GM21360 (cell line): Measurements from ENCODE around the gene POLR1G.

Source experiments
- ATAC-seq: cut with Tn5 transposase; IDR thresholded peaks from one replicate; pipeline ENCODE4 v1.9.1; 2021; ENCODE audit warnings: mild to moderate bottlenecking, moderate library complexity; ENCODE audit not compliant: unreplicated experiment

POLR1G gene, protein sequence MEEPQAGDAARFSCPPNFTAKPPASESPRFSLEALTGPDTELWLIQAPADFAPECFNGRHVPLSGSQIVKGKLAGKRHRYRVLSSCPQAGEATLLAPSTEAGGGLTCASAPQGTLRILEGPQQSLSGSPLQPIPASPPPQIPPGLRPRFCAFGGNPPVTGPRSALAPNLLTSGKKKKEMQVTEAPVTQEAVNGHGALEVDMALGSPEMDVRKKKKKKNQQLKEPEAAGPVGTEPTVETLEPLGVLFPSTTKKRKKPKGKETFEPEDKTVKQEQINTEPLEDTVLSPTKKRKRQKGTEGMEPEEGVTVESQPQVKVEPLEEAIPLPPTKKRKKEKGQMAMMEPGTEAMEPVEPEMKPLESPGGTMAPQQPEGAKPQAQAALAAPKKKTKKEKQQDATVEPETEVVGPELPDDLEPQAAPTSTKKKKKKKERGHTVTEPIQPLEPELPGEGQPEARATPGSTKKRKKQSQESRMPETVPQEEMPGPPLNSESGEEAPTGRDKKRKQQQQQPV

DNA sequence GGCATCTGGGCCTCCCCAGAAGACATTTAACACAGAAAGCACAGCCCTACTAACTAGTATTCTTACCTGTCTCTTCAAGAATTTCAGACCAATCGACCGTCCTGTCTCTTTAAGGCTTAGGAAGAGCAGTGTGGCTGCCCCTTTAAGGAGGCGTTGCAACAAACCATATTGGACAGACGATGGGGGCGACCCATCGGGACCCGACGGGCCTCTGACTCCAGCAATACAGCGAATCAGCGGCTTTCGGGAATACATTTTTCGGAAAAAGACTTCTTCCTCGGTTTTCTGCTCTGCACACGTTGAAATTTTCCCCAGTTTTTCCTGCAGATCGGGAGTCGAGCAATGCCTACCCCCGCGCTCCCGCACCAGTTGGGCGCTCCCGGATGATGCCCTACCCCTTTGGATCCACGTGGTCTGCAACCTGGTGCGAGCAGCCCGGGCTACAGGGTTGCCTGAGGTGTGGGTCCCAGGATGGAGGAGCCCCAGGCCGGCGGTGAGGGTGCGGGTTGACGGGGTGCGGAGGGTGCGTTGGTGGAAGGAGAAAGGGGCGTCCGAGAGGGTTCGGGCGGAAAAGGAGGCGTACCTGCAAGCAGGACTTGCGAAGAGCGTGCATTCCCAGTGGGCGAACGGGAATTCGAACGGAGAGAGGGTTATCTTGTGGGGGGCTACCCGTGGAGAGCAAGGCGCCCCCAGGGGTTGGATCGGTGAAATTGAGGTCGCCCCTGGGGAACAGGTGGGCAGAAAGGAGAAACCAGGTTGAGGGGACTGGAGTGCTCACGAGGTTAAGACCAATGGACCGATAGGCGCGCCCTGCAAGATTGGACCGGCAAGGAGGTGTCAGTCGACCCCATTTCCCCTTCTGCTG lies at the start of gene POLR1G:
Gene POLR1G, plus strand, starts transcription at position 419 of the 865 bp plus-strand sequence. Its CDS starts 53 bp downstream, at position 472.
- peak; percentile 57 for ATAC-seq

DNA sequence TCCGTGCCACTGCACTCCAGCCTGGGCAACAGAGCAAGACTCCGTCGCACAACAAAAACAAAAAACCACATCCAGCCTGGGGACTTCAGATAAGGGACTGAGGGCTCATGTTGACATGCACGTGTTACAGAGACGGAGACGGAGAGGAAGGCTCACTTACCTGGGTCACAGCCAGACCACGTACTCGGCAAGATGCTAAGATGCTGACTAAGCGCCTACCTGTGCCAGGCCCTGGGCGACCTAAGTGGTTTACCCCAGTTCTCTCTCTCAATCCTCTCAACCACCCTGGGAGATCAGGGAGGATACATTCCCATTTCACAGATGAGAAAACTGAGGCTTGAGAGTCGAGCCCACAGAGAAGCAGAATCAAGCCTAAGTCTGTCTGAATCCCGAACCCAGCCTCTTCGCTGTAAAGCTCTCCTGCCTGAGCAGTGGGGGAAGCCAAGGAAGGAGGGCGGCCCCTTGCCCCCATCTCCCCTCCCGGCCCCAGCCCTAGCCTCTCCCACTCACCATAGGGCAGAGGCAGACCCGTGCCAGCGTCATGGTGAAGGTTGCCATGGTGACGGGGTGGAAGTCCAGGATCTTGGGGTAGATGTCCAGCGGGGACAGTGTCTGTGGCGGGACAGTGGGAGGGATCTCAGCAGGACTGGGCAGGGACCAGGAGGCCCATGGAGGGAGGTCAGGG lies 49.5 kb upstream of the POLR1G start:
- ATAC-seq = no peak

DNA sequence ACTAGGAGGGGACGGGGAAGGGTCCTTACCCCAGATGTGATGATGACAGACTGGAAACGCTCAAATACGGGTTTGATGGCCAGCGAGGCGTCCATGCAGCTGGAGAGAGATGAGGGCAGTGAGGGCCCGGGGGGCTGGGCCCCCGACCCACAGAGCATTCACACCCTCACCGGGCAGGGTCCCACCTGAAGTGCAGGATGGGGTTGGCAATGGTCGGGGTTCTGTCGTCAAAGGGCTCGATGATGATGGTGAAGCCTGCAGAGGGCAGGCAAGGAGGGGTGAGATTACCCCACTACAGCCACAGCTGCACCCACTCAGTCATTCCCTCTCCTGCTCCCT lies 49.0 kb upstream of the POLR1G start:
- ATAC-seq = no peak

DNA sequence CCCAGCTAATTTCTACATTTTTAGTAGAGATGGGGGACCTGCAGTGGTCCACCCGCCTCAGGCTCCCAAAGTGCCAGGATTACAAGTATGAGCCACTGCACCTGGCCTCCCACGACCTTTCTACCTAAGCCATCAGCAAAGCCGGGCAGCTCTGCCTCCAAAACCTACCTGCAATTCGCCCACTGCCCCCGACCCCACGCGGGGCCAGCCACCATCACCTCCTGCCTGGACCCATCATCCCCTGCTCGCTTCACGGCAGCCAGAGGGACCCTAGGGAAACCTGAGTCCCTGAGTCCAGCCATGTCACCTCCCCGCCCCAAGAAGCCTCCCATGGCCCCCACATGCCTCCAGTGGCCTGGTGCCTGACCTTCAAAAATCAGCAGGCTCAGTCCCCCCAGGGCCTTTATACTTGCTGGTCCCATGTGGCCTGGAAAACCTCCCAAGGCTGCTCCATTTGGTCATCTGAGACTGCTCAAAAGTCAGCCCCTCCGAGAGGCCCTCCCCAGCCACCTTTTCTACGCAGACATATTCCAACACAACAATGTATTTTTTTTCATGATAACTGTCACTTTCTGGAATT lies 48.1 kb upstream of the POLR1G start:
- ATAC-seq = no peak

DNA sequence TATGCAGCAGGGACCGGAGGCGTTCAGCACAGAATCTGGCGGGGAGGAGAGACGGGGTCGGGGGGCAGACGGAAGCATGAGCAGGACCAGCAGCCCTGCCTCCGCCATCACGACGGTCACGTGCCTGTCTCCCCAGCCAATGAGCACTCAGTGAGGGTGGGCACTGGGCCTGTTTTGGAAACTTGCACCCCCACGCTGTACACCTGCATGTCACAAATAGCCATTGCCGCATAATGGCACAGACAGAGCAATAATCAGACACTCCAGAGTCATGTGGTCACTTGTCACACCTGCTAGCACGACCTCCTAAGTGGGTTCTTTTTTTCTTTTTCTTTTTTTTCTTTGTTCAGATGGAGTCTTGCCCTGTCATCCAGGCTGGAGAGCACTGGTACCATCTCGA lies 44.8 kb upstream of the POLR1G start:
- no peak for ATAC-seq

DNA sequence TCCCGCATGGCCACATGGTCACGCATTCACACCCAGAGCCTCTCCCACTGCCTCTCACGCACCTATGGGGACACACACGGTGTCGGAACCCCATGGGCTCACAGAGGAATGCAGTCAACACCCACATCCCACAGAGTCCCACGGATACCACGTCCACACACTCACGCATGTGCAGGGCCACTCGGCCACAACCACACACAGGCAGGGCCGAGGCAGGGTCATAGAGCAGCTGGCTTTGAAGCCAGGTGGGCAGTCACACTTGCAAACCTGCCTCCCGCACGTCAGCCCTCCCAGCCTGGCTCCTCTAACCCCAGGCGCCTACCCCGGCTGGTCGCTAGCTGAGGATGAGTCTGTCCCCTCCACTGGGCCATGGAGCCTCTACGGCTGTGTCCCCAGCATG lies 44.2 kb upstream of the POLR1G start:
- ATAC-seq = no peak

DNA sequence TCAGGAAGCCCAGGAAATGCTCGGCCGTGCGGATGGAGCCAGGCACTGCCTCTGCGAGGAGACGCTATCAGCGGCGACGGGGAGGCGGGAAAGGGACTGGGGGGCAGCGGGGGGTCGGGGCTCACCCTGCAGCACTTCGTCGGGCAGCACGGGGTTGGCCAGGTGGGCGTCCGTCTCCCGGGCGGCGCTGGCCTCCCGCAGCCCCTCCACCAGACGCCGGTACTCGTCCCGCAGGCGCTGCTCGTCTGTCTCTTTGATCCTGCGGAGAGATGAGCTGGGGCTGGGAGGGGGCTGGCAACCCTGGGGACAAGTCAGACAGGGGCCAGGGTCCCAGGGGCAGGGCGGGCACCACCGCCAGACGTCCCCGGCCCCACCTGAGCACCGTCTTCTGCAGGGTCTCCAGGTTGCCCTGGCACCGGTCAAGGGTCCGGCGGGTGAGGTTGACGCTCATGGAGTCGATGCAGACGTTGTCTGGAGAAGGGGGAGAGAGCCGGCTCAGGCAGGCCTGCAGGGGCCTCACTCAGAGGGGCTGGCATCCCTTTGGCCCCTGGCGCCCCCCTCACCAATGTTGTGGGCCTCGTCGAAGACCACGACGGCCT lies 42.5 kb upstream of the POLR1G start:
- no peak for ATAC-seq

DNA sequence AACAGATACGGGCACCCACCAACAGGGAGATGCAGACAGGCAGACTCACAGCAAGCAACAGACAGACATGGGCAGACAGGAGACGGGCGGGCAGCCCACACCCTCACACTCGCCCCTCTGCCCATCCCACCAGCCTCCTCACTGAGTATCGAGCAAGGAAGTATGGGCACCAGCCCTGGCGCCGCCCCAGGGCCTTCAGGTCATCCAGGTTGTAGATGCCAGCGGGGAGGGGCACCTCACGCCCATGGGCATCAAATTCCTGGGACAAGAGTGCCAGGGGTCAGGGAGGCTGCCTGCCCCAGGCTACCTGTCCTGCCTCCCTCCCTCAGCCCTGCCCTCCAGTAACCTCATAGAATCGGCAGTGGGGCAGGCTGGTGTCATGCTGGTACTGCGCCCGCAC lies 41.7 kb upstream of the POLR1G start:
- ATAC-seq = no peak

DNA sequence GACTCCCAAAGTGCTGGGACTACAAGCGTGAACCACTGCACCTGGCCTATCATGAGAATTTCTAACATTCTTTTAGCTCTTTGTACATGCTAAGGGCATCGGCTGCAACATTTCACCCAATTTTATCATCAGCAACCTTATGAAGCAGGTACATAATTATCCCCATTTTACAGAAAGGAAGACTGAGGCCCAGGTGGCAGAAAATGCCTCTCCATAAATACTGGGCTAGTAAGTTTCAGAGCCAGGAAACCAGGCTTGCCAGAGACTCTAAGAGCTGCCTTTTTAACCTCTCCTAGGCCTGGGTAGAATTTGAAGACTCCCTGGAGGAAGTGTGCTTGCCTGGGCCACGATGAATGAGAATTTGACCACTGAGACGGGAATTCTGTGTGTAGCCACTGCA lies 38.3 kb upstream of the POLR1G start:
- ATAC-seq = no peak

DNA sequence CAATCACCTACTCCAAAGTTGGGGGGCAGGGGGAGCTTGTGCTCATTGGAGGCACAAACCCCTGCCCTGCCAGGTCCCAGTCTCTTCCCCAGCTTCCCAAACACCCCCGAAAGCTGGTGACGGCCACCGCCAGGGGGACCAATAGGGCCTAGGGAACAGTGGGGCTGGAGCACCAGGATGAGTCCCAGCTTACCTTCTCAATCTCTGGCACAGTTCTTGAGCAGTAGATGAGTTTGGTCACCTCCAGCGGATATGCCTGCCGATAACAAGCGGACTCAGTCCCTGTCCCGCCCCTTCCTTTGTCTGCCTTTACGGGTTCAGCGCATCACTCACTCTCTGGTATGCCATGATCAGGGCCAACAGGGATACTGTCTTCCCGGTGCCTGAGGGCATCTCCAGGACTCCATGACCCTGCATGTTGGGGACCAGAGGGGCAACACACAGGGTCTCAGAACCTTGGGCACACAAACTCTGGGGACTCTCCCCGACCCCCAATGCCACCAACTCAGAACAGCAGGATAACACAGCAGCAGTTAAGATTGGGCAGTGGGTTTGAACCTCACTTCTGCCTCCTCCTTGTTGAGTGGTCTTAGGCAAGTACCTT lies 37.6 kb upstream of the POLR1G start:
- no peak for ATAC-seq

DNA sequence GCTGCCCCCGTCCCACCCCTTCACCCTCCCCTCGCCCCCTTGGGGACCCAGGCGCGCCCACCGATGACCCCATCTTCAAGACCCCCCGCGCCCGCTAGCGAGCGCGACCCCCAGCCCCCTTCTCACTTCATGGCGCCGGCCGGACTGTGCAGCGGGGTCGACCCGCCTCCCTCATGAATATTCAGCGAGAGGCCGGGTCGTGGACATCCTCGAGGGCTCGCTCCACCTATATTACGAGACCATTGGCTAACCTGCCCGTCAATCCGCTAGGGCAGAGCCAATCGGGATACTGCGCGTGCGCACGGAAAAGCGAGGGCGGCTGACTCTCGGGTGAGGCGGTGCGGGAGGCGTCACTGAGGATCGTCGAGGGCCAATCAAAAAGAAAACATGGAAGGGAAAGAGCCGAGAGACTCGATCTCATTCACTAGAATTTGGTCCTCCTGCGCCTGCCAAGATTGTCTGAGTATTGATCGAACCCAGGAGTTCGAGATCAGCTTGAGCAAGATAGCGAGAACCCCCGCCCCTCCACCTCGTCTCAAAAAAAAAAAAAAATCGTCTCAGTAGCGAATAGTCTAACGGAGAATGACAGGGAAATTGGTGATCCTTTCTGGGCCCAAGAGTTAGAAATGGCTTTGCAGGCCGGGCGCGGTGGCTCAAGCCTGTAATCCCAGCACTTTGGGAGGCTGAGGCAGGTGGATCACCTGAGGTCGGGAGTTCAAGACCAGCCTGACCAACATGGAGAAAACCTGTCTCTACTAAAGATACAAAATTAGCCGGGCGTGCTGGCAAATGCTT lies 35.8 kb upstream of the POLR1G start, which contains the start of gene ERCC2:
Gene ERCC2, minus strand, starts transcription at position 164 of the 795 bp plus-strand sequence. Its CDS starts 33 bp downstream, at position 131.
- ATAC-seq = peak; percentile 88

DNA sequence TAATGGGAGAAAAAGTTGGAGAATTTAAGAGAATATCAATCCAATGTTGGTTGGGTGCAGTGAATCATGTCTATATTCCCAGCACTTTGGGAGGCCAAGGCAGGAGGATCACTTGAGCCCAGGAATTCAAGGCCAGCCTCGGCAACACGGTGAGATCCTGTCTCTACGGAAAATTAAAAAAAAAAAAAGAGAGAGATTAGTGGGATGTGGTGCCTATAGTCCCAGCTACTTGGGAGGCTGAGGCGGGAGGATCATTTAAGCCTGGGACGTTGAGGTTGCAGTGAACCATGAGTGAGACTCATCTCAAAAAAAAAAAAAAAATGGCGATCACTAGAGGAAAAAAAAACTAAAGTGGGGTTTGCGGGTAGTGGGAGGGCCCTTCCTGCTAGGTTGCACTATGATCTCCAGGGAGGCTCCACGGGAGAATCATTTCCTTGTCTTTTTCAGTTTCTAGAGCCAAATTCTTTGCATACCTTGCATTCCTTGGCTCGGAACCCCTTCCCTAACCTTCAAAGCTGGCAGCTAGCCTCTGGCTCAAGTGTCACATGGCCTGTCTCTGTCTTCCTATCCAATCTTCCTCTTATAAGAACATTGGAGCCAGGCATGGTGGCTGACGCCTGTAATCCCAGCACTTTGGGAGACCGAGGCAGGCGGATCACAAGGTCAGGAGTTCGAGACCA lies 30.3 kb upstream of the POLR1G start:
- ATAC-seq = no peak

DNA sequence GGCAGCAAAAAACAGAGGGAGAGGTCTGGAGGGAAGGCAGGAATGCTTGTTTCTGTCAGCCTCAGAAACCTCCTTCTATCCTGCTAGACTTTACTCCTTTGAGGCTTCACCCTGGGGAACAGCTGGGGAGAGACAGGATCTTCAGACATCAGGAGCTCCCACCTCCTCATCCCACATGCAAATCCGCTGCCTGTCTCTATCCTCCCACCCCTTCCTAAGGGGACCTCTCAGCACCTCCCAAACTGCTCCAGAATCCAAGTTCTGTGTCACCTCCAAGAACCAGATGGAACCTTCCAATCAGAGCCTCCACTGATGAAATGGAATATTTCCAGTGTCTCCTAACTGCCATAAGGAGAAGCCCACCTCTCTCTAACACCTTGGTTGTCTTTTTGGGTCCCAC lies 26.3 kb upstream of the POLR1G start:
- no peak for ATAC-seq

DNA sequence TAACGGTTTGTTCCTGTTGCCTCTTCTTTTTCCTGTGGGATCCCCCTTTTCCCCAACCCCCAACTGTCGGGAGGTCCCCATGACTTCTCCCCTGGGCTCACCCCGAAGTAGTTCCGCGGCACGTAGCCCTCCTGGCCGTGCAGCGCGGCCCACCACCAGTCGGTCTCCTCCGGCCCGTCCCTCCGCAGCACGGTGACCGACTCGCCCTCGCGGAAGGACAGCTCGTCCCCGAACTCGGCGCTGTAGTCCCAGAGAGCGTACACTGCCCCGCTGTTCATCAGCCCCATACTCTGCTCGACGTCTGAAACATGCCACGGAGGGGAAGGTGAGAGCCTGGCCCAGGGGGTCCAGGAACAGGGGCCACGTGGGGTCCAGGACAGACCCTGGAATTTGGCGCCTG lies 24.0 kb upstream of the POLR1G start:
- ATAC-seq = no peak

DNA sequence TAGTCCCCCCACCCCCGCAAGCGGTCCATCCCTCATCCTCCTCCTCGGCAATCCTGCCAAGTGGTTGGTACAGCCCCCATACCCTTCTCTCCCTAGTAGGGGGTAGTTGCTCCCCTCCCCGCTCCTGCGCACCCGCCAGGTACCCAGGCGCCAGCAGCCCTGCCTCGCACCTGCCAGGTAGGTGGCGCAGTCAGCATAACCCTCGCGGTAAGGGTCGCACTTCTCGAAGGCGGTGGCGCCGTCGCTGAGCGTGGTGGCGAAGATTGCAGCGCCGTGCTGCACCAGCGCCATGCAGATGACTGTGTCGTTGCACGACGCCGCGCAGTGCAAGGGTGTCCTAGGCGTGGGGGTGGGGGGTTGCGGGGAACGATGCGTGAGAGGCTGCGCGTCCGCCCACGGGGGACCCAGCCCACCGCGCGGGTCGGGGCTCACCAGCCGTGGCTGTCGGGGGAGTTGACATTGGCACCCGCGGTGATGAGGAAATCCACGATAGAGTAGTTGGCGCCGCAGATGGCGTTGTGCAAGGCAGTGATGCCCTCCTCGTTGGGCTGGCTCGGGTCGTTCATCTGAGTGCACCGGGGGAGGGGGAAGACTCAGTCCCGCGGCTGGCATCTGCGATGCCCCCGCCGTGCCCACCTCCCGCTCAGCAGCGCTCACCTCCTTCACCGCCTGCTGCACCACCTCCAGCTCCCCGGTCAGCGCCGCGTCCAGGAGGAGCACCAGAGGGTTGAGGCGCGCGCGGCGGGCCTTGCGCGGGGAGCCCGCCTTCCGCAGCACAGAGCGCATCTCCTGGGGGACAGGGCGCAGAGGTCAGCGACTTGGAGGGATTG lies 20.8 kb upstream of the POLR1G start:
- ATAC-seq = no peak

DNA sequence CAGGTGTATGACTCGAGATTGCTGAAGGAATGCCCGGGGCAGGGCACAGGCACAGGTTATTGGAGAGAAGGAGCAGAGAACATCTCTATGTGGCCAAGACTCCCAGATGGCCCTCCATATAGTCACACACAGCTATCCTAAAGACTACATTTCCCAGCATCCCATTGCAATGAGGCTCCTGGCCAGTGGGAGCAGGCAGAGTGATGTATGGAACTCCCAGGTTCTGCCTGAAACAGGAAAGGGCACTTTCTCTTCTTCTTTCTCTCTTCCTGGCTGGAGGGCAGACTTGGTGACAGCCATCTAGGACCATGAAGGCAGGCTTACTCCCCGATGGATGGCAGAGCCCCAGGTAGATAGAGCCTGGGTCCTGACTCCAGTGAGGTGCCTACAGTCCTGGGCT lies 15.1 kb upstream of the POLR1G start:
- ATAC-seq = no peak

DNA sequence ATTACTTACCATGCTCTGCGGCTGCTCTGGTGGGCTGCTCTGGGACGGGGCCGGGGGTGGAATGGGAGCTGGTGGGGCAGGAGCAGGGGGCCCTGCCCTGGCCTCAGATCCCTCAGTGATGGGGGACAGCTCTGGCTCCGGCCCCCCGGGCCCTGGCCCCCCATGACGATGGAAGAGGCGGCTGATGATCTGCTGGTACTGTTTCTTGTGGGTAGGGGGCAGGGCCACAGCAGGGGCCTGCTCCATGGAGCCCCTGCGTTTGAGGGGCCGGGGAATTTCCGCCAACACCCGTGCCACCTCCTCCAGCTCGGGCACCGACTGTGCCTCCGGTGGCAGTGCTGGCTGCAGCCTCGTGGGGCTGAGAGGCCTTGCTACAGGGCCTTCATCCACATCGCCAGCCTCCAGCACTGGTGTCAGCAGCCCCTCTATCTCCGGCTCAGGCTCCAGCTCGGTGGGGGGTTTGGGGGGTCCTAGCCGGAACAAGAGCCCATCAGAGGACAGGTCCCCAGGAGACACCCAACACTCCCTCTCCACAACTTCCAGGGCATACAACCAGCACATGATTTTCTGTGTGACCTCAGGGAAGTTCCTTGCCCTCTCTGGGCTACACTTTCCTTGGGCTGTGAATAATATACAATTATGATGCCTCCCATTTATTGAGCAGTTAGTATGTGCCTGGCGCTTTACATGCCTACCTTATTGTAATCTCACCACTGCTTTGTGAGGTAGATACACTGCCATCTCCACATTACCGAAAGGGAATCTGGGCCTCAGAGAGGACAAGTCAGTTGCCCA lies 14.4 kb upstream of the POLR1G start:
- no peak for ATAC-seq
